ENCODE measurements around the gene CCNL1.
A peak's percentile ranks its signal among the peaks of the same experiment; 100 is the strongest.

CCNL1 gene

GRCh38 chr3:157142315-157142714 is 17.6 kb downstream of the CCNL1 start:
- no peak for DNase-seq

GRCh38 chr3:157139938-157140534 is 19.9 kb downstream of the CCNL1 start:
- DNase-seq: no peak

GRCh38 chr3:157136647-157137387 is 23.1 kb downstream of the CCNL1 start:
- DNase-seq: no peak

GRCh38 chr3:157135671-157136396 is 24.1 kb downstream of the CCNL1 start:
- DNase-seq: no peak

GRCh38 chr3:157134620-157135191 is 25.2 kb downstream of the CCNL1 start:
- no peak for DNase-seq

GRCh38 chr3:157133434-157134320 is 26.3 kb downstream of the CCNL1 start:
- no peak for DNase-seq

- DNase-seq: no peak
These were observed 27.0 kb downstream of the CCNL1 start for GRCh38 chr3:157132936-157133335.

- no peak for DNase-seq
These were observed 27.6 kb downstream of the CCNL1 start for GRCh38 chr3:157132341-157132740.

- no peak for DNase-seq
These were observed 28.1 kb downstream of the CCNL1 start for GRCh38 chr3:157131861-157132260.

GRCh38 chr3:157130467-157131251 is 29.3 kb downstream of the CCNL1 start:
- DNase-seq: peak; percentile 68

- peak; percentile 57 for DNase-seq
These were observed 30.0 kb downstream of the CCNL1 start for GRCh38 chr3:157129803-157130466.

GRCh38 chr3:157128771-157129681 is 30.9 kb downstream of the CCNL1 start:
- DNase-seq: no peak

GRCh38 chr3:157127831-157128767 is 31.8 kb downstream of the CCNL1 start:
- no peak for DNase-seq

- no peak for DNase-seq
These were observed 32.7 kb downstream of the CCNL1 start for GRCh38 chr3:157127268-157127667.

GRCh38 chr3:157126365-157126764 is 33.6 kb downstream of the CCNL1 start:
- no peak for DNase-seq

- no peak for DNase-seq
These were observed 34.8 kb downstream of the CCNL1 start for GRCh38 chr3:157125101-157125500.

GRCh38 chr3:157123621-157124020 is 36.3 kb downstream of the CCNL1 start:
- DNase-seq: no peak

GRCh38 chr3:157122832-157123427 is 37.0 kb downstream of the CCNL1 start:
- DNase-seq: no peak

All from NCI-H1092 treated with DMSO at 0.1 percent for 48 hours (cell line).